ENCODE data around the gene NR6A1.

GRCh38 chr9:124469011-124469832 lies 301.9 kb downstream of the NR6A1 start:
- TF ChIP-seq, protein P1, sequence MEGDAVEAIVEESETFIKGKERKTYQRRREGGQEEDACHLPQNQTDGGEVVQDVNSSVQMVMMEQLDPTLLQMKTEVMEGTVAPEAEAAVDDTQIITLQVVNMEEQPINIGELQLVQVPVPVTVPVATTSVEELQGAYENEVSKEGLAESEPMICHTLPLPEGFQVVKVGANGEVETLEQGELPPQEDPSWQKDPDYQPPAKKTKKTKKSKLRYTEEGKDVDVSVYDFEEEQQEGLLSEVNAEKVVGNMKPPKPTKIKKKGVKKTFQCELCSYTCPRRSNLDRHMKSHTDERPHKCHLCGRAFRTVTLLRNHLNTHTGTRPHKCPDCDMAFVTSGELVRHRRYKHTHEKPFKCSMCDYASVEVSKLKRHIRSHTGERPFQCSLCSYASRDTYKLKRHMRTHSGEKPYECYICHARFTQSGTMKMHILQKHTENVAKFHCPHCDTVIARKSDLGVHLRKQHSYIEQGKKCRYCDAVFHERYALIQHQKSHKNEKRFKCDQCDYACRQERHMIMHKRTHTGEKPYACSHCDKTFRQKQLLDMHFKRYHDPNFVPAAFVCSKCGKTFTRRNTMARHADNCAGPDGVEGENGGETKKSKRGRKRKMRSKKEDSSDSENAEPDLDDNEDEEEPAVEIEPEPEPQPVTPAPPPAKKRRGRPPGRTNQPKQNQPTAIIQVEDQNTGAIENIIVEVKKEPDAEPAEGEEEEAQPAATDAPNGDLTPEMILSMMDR (IDR thresholded peaks at IDR 0.05; ENCODE audit: insufficient read depth, low read length), result no peak
- TF ChIP-seq POLR2AphosphoS5 (IDR thresholded peaks at IDR 0.05; ENCODE audit: low read depth), result no peak

Data from HL-60 (cell line).